GM18951 (cell line): ENCODE data around the gene BLCAP.
"Not testable (repeated sequence)": the region's sequence is repeated elsewhere in the genome, so short reads cannot be mapped to it uniquely, and the experiment has no call there.

Experiments used
- POLR2A ChIP-seq: IDR thresholded peaks from 4 replicates; pipeline ENCODE4 v1.6.1; 2011; ENCODE audit warnings: mild to moderate bottlenecking; ENCODE audit not compliant: insufficient read length, insufficient read depth; ENCODE audit errors: extremely low read depth
- in situ Hi-C: fragments of 300-500 bp; cut with MboI; formaldehyde crosslinking; loops from one replicate; pipeline ENCODE4 v1.12.0; 2022; ENCODE audit warnings: low sequenced_read_pairs, mixed read lengths, inconsistent platforms; ENCODE audit not compliant: unreplicated experiment

BLCAP gene

DNA sequence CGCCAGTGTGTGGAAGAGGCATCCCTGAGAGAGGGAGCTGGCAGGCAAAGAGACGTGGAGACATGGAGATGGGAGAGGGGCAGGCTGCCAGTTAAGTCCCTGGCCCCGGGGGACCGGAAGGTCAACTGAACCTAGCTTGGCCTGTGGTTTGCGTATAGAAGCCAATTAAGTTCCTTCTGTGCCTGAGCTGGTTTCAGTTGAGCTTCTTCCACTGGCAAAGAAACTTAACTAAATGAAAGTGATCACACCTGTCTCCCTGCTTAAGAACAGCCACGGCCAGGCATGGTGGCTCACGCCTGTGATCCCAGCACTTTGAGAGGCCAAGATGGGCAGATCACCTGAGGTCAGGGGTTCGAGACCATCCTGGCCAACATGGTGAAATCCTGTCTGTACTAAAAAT, 33.4 kb downstream of the BLCAP start:
- no peak for TF ChIP-seq POLR2A
- in situ Hi-C loops, result no loop called here

GRCh38 chr20:37492945-37493344, 34.7 kb downstream of the BLCAP start:
- no peak for TF ChIP-seq POLR2A
- in situ Hi-C loops, result no loop called here

GRCh38 chr20:37492096-37492625, 35.5 kb downstream of the BLCAP start:
- TF ChIP-seq POLR2A, result no peak
- in situ Hi-C loops, result no loop called here

- TF ChIP-seq POLR2A, result no peak
- in situ Hi-C loops, result no loop called here
Observed at GRCh38 chr20:37490663-37491350, 36.9 kb downstream of the BLCAP start.

- in situ Hi-C loops, result not testable (repeated sequence)
Observed at GRCh38 chr20:37486209-37486608, 41.5 kb downstream of the BLCAP start.

- no peak for TF ChIP-seq POLR2A
- in situ Hi-C loops, result no loop called here
Observed at GRCh38 chr20:37484331-37484730, 43.3 kb downstream of the BLCAP start.

- TF ChIP-seq POLR2A, result no peak
- in situ Hi-C loops, result no loop called here
Observed at GRCh38 chr20:37481610-37482009, 46.1 kb downstream of the BLCAP start.

GRCh38 chr20:37480919-37481318, 46.8 kb downstream of the BLCAP start:
- TF ChIP-seq POLR2A, result no peak
- in situ Hi-C loops, result no loop called here

- TF ChIP-seq POLR2A, result no peak
- in situ Hi-C loops, result no loop called here
Observed at GRCh38 chr20:37479925-37480691, 47.6 kb downstream of the BLCAP start.

- in situ Hi-C loops, result no loop called here
- TF ChIP-seq POLR2A, result no peak
Observed at GRCh38 chr20:37479266-37479665, 48.4 kb downstream of the BLCAP start.

GRCh38 chr20:37477041-37477440, 50.6 kb downstream of the BLCAP start:
- in situ Hi-C loops, result no loop called here
- TF ChIP-seq POLR2A, result no peak

DNA sequence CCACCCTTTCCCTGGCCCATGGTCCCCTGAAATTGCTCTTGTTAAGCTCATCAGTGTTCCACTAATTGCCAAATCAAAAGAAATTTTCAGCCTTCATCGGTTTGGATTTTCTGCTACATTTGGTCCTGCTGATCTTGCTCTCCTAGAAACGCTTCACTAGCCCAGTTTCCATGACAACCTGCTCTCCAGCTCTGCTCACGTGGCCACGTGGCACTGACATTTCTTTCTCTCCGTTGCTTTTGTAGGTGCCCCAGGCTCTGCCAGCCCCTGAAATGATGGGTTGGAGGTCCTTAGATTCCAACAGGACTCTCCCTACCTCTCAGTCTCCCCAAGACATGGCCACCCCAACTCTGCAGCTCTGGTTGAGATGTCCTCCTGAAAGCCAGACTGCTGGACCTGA, 52.4 kb downstream of the BLCAP start:
- in situ Hi-C loops, result no loop called here
- TF ChIP-seq POLR2A, result no peak

DNA sequence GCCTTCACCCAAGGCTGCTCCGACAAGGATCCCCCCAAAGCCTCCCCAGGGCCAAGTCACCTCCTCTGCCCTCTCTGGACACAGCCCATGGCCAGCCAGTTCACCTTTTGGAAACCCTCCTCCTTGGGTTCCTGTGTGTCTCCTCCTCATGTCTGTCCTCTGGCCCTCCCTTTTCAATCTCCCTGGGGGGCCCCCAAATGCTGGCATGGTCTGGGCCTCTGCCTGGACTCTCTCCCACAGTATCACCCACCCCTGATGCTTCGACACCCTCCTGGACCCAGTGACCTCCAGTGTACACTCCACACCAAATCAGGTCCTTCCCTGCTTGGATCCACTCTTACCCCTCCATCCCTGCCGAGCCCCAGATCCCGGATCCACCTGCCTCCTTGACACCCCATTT, 53.3 kb downstream of the BLCAP start:
- in situ Hi-C loops, result no loop called here
- no peak for TF ChIP-seq POLR2A
